Measurements from ENCODE around the gene MSMO1. TPM values are rescaled to one million over a fixed set of nuclear protein-coding genes. Genes with fewer than 3 reads are reported as not detected.

MSMO1 gene
- total RNA-seq, 1 experiment from 2014 or later, result 345 TPM

DNA sequence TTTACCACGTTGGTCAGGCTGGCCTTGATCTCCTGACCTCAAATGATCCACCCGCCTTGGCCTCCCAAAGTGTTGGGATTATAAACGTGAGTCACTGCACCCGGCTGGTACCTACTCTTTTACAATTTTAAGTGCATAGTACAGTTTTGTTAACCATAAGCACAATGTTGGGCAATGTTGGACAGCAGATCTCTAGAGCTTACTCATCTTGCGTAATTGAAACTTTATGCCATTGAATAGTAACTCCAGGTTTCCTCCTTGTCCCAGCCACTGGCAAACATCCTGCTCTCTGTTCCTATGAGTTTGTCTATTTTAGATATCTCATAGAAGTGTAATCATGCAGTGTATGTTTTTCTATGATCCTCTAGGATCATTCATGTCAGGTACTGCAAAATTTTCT is 42.1 kb downstream of the MSMO1 start:
- H3K36me3 ChIP-seq (ENCODE audit: insufficient read depth, low read length), result no peaks in the 10 kb centered on the region
- no peaks in the 10 kb centered on the region for H3K27me3 ChIP-seq (ENCODE audit: low read length)
- no peaks in the 10 kb centered on the region for H3K9me3 ChIP-seq (ENCODE audit: low read length)
- no peaks in the 10 kb centered on the region for H3K79me2 ChIP-seq (ENCODE audit: low read length)
- H3K4me3 ChIP-seq (ENCODE audit: low read length), result no peak overlapping the region
- H3K9ac ChIP-seq (ENCODE audit: low read length), result no peak overlapping the region
- H3K4me2 ChIP-seq (ENCODE audit: low read depth, low read length, poor library complexity, severe bottlenecking), result no peak overlapping the region
- no peaks in the 10 kb centered on the region for H3K9me2 ChIP-seq (replicated peaks; ENCODE audit: insufficient read depth, low read length)
- no peaks in the 10 kb centered on the region for H4K20me1 ChIP-seq (ENCODE audit: insufficient read depth, low read depth, low read length)
- H2AFZ ChIP-seq (ENCODE audit: low read length), result no peak overlapping the region
- no peaks in the 10 kb centered on the region for H3K4me1 ChIP-seq (ENCODE audit: low read length)
- H3K27ac ChIP-seq (ENCODE audit: low read length), result no peak overlapping the region
- DNase-seq, result no peak

DNA sequence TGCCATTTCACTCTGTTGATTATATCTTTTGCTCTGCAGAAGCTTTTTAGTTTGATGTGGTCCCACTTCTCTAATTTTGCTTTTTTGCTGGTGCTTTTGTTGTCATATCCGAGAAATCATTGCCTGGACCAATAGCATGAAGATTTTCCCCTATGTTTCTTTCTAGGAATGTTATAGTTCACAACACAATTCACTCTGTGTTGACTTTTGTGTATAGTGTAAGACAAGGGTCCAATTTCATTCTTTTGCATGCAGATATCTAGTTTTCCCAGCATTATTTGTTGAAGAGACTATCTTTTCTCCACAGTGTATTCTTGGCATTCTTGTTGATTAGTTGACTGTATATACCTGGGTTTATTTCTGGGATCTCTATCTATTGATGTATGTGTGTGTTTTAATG is 43.1 kb downstream of the MSMO1 start:
- Histone ChIP-seq H4K20me1 (ENCODE audit: insufficient read depth, low read depth, low read length) (no peaks in the 10 kb centered on the region), H3K9me2 (replicated peaks; ENCODE audit: insufficient read depth, low read length) (no peaks in the 10 kb centered on the region), H3K4me1 (ENCODE audit: low read length) (no peaks in the 10 kb centered on the region), H3K79me2 (ENCODE audit: low read length) (no peaks in the 10 kb centered on the region), H3K9ac (ENCODE audit: low read length) (no peak overlapping the region), H3K36me3 (ENCODE audit: insufficient read depth, low read length) (no peaks in the 10 kb centered on the region), H2AFZ (ENCODE audit: low read length) (no peak overlapping the region), H3K4me2 (ENCODE audit: low read depth, low read length, poor library complexity, severe bottlenecking) (no peak overlapping the region), H3K4me3 (ENCODE audit: low read length) (no peak overlapping the region), H3K9me3 (ENCODE audit: low read length) (no peaks in the 10 kb centered on the region), H3K27ac (ENCODE audit: low read length) (no peak overlapping the region), H3K27me3 (ENCODE audit: low read length) (no peaks in the 10 kb centered on the region)
- DNase-seq, result no peak

DNA sequence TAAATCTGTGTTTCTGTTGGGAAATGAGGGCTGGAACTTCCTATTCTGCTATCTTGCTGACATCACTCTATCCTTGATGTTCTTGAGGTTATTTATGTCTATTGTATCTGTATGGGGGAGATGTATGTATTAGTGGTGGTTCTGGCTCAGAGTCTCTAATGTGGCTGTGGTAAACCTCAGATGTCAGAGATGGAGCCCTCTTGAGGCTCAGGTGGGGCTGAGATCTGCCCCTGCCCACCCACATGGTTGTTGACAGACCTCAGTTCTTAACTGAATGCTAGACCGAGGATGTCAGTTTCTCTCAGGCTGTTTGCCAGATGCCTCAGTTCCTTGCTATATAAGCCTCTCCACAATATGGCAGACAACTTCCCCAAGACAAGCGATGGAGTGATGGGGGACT is 48.0 kb downstream of the MSMO1 start:
- Histone ChIP-seq H2AFZ (ENCODE audit: low read length) (no peak overlapping the region), H3K27ac (ENCODE audit: low read length) (no peak overlapping the region), H3K27me3 (ENCODE audit: low read length) (no peaks in the 10 kb centered on the region), H4K20me1 (ENCODE audit: insufficient read depth, low read depth, low read length) (no peaks in the 10 kb centered on the region), H3K9me3 (ENCODE audit: low read length) (no peaks in the 10 kb centered on the region), H3K36me3 (ENCODE audit: insufficient read depth, low read length) (no peaks in the 10 kb centered on the region), H3K9me2 (replicated peaks; ENCODE audit: insufficient read depth, low read length) (no peaks in the 10 kb centered on the region), H3K79me2 (ENCODE audit: low read length) (no peaks in the 10 kb centered on the region), H3K4me1 (ENCODE audit: low read length) (no peaks in the 10 kb centered on the region), H3K9ac (ENCODE audit: low read length) (no peak overlapping the region), H3K4me3 (ENCODE audit: low read length) (no peak overlapping the region), H3K4me2 (ENCODE audit: low read depth, low read length, poor library complexity, severe bottlenecking) (no peak overlapping the region)
- DNase-seq, result no peak

DNA sequence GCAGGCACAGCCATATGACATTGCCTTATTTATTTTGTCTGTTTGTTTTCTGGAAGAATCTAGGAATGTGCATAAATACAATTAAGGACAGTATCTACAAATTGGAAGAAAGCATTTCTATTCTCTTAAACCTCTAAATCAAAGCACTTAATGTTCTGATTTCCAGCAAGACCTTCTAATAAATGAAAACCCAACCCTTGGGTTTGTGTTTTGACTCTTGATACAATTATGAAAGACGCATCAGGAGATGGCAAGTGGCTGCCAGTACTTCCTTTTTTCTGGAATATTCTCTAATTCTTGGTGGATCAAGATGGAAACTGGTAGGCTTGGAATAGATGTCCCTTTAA is 50.9 kb downstream of the MSMO1 start:
- Histone ChIP-seq H2AFZ (ENCODE audit: low read length) (no peak overlapping the region), H4K20me1 (ENCODE audit: insufficient read depth, low read depth, low read length) (no peaks in the 10 kb centered on the region), H3K9me3 (ENCODE audit: low read length) (no peaks in the 10 kb centered on the region), H3K4me1 (ENCODE audit: low read length) (no peaks in the 10 kb centered on the region), H3K4me2 (ENCODE audit: low read depth, low read length, poor library complexity, severe bottlenecking) (no peak overlapping the region), H3K27me3 (ENCODE audit: low read length) (no peaks in the 10 kb centered on the region), H3K9me2 (replicated peaks; ENCODE audit: insufficient read depth, low read length) (no peaks in the 10 kb centered on the region), H3K4me3 (ENCODE audit: low read length) (no peak overlapping the region), H3K79me2 (ENCODE audit: low read length) (no peaks in the 10 kb centered on the region), H3K27ac (ENCODE audit: low read length) (no peak overlapping the region), H3K9ac (ENCODE audit: low read length) (no peak overlapping the region), H3K36me3 (ENCODE audit: insufficient read depth, low read length) (no peaks in the 10 kb centered on the region)
- no peak for DNase-seq

DNA sequence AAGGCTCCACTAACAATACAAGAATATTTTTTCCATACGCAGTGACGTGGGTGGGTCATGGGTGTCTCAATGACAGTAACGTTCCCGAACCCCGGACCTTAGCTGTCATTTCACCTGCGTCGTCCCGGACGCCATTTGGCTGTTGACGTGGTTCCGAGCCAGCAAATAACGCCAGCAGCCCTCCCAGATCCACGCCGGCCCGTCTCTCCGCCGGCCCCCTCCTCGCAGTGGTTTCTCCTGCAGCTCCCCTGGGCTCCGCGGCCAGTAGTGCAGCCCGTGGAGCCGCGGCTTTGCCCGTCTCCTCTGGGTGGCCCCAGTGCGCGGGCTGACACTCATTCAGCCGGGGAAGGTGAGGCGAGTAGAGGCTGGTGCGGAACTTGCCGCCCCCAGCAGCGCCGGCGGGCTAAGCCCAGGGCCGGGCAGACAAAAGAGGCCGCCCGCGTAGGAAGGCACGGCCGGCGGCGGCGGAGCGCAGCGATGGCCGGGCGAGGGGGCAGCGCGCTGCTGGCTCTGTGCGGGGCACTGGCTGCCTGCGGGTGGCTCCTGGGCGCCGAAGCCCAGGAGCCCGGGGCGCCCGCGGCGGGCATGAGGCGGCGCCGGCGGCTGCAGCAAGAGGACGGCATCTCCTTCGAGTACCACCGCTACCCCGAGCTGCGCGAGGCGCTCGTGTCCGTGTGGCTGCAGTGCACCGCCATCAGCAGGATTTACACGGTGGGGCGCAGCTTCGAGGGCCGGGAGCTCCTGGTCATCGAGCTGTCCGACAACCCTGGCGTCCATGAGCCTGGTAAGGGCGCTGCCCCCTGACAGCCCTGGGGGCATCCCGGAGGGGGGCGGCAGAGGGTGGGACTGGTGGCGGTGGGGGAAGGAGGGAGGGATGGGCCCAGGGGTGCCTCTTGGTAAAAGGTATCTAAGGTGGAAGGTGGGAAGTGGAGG is 51.5 kb downstream of the MSMO1 start, which contains the start of gene CPE:
TSS of gene CPE (plus strand) at position 264 of the 933 bp plus-strand sequence. CDS start at position 478, 214 bp downstream.
- H3K4me3 ChIP-seq (ENCODE audit: low read length), result no peak within 1 kb of the TSS
- no peaks in the 10 kb centered on the region for H3K4me1 ChIP-seq (ENCODE audit: low read length)
- no peaks in the 10 kb centered on the region for H3K27me3 ChIP-seq (ENCODE audit: low read length)
- no peak within 1 kb of the TSS for H3K27ac ChIP-seq (ENCODE audit: low read length)
- no peak within 1 kb of the TSS for H3K9ac ChIP-seq (ENCODE audit: low read length)
- no peaks in the 10 kb centered on the region for H3K9me3 ChIP-seq (ENCODE audit: low read length)
- no peak for DNase-seq
- H3K79me2 ChIP-seq (ENCODE audit: low read length), result no peaks in the 10 kb centered on the region
- H3K4me2 ChIP-seq (ENCODE audit: low read depth, low read length, poor library complexity, severe bottlenecking), result no peak within 1 kb of the TSS
- H3K36me3 ChIP-seq (ENCODE audit: insufficient read depth, low read length), result no peaks in the 10 kb centered on the region
- no peak within 1 kb of the TSS for H2AFZ ChIP-seq (ENCODE audit: low read length)
- H4K20me1 ChIP-seq (ENCODE audit: insufficient read depth, low read depth, low read length), result no peaks in the 10 kb centered on the region
- no peaks in the 10 kb centered on the region for H3K9me2 ChIP-seq (replicated peaks; ENCODE audit: insufficient read depth, low read length)

DNA sequence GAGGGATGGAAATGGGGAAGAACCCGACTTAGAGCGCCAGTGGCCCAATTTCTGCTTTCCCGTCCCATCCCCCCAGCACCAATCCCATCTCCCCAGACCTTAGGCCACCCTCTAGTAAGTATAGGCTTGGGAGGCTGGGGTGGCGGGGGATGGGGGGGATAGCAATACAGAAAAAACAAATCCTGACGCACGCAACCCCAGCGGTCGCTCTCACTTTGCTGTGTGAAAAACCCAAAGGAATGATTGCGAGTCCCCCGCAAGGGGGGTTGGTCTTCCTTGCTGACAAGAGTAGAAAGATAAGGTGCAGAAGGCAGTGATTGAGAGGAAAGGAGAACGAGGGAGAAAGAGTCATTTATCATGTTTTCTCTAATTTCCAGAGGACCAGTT is 52.2 kb downstream of the MSMO1 start:
- Histone ChIP-seq H3K27me3 (ENCODE audit: low read length) (no peaks in the 10 kb centered on the region), H3K4me3 (ENCODE audit: low read length) (no peak overlapping the region)

DNA sequence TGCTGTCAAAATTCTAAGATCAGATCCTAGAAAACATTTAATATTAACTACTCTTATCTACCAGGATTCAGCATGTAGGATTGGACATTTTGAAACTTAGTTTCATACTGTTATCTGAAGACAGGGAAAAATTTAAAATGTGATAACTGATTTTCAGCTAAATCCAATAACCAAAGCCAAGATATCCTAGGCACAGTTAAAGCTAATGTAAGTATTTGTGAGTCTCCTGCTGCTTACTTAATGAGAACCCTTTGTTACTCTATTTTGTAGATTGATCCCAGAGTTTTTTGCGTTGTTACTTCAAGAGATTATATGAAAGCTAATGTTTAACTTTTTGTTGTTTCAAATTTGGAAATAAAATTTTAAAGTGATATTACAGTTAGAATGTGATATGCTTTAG is 53.3 kb downstream of the MSMO1 start:
- Histone ChIP-seq H3K27me3 (ENCODE audit: low read length) (no peaks in the 10 kb centered on the region), H4K20me1 (ENCODE audit: insufficient read depth, low read depth, low read length) (no peaks in the 10 kb centered on the region), H3K4me1 (ENCODE audit: low read length) (no peaks in the 10 kb centered on the region), H3K9me3 (ENCODE audit: low read length) (no peaks in the 10 kb centered on the region), H3K27ac (ENCODE audit: low read length) (no peak overlapping the region), H3K9me2 (replicated peaks; ENCODE audit: insufficient read depth, low read length) (no peaks in the 10 kb centered on the region), H3K36me3 (ENCODE audit: insufficient read depth, low read length) (no peaks in the 10 kb centered on the region), H2AFZ (ENCODE audit: low read length) (no peak overlapping the region), H3K4me2 (ENCODE audit: low read depth, low read length, poor library complexity, severe bottlenecking) (no peak overlapping the region), H3K4me3 (ENCODE audit: low read length) (no peak overlapping the region), H3K9ac (ENCODE audit: low read length) (no peak overlapping the region), H3K79me2 (ENCODE audit: low read length) (no peaks in the 10 kb centered on the region)
- no peak for DNase-seq

More for the DNA sequence above, 52.2 kb downstream of the MSMO1 start:
- Histone ChIP-seq H3K9me3 (ENCODE audit: low read length) (no peaks in the 10 kb centered on the region), H3K9me2 (replicated peaks; ENCODE audit: insufficient read depth, low read length) (no peaks in the 10 kb centered on the region), H3K4me2 (ENCODE audit: low read depth, low read length, poor library complexity, severe bottlenecking) (no peak overlapping the region), H2AFZ (ENCODE audit: low read length) (no peak overlapping the region), H3K79me2 (ENCODE audit: low read length) (no peaks in the 10 kb centered on the region), H3K4me1 (ENCODE audit: low read length) (no peaks in the 10 kb centered on the region), H3K9ac (ENCODE audit: low read length) (no peak overlapping the region), H3K36me3 (ENCODE audit: insufficient read depth, low read length) (no peaks in the 10 kb centered on the region), H3K27ac (ENCODE audit: low read length) (no peak overlapping the region), H4K20me1 (ENCODE audit: insufficient read depth, low read depth, low read length) (no peaks in the 10 kb centered on the region)
- no peak for DNase-seq

DNA sequence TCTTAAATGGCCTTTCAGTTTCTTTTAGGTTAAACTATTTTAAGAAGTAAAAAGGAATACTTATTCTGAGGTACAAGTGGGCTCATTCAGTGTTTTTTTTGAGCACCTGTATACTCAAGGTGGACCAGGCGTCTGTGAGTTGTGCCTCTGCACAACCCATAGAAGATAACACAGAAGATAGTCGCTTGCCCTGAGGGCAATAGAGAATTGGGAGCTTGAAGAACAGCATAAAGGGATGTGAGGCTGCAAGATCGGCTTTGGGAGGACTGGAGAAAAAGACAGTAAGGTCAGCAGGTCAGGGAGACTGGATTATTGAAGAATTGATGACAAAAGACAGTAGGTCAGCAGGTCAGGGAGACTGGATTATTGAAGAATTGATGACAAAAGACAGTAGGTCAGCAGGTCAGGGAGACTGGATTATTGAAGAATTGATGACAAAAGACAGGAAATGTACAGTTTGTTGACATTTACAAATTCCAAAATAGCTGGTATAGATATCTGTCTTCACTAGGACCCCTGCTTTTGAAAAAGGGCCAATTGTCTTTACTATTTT is 54.4 kb downstream of the MSMO1 start:
- Histone ChIP-seq H3K27ac (ENCODE audit: low read length) (no peak overlapping the region), H3K79me2 (ENCODE audit: low read length) (no peaks in the 10 kb centered on the region), H2AFZ (ENCODE audit: low read length) (no peak overlapping the region), H3K4me2 (ENCODE audit: low read depth, low read length, poor library complexity, severe bottlenecking) (no peak overlapping the region), H3K4me1 (ENCODE audit: low read length) (no peaks in the 10 kb centered on the region), H3K4me3 (ENCODE audit: low read length) (no peak overlapping the region), H3K9me2 (replicated peaks; ENCODE audit: insufficient read depth, low read length) (no peaks in the 10 kb centered on the region), H3K9ac (ENCODE audit: low read length) (no peak overlapping the region), H4K20me1 (ENCODE audit: insufficient read depth, low read depth, low read length) (no peaks in the 10 kb centered on the region), H3K27me3 (ENCODE audit: low read length) (no peaks in the 10 kb centered on the region), H3K9me3 (ENCODE audit: low read length) (no peaks in the 10 kb centered on the region), H3K36me3 (ENCODE audit: insufficient read depth, low read length) (no peaks in the 10 kb centered on the region)
- no peak for DNase-seq
